ENCODE data around the gene PRDX5.
"Not testable (repeated sequence)": the region's sequence is repeated elsewhere in the genome, so short reads cannot be mapped to it uniquely, and the experiment has no call there.

PRDX5 gene

GRCh38 chr11:64306563-64306875 lies 11.4 kb upstream of the PRDX5 start:
- no peak for DNase-seq

- DNase-seq: no peak
Observed at GRCh38 chr11:64306876-64307622, 10.9 kb upstream of the PRDX5 start.

- not testable (repeated sequence) for DNase-seq
Observed at GRCh38 chr11:64307795-64308194, 10.1 kb upstream of the PRDX5 start.

- no peak for DNase-seq
Observed at GRCh38 chr11:64312947-64313346, 5.0 kb upstream of the PRDX5 start.

GRCh38 chr11:64313491-64314145 lies 4.3 kb upstream of the PRDX5 start:
- no peak for DNase-seq

- DNase-seq: no peak
Observed at GRCh38 chr11:64314146-64314804, 3.6 kb upstream of the PRDX5 start.

- no peak for DNase-seq
Observed at GRCh38 chr11:64314805-64315561, 2.9 kb upstream of the PRDX5 start.

- not testable (repeated sequence) for DNase-seq
Observed at GRCh38 chr11:64315667-64316526, 2.0 kb upstream of the PRDX5 start.

GRCh38 chr11:64316672-64317324 lies 1.1 kb upstream of the PRDX5 start:
- DNase-seq: no peak

- peak; percentile 97 for DNase-seq
Observed at GRCh38 chr11:64317325-64317960, 478 bp upstream of the PRDX5 start, which contains the start of gene TRMT112. Gene TRMT112, minus strand, starts transcription at chr11:64317559. Its CDS starts 33 bp downstream, at chr11:64317526.

GRCh38 chr11:64318766-64319761 lies 1.1 kb downstream of the PRDX5 start:
- DNase-seq: no peak

GRCh38 chr11:64320556-64320955 lies 2.6 kb downstream of the PRDX5 start:
- no peak for DNase-seq

GRCh38 chr11:64321026-64321425 lies 3.1 kb downstream of the PRDX5 start:
- DNase-seq: no peak

GRCh38 chr11:64321533-64321932 lies 3.6 kb downstream of the PRDX5 start:
- no peak for DNase-seq

GRCh38 chr11:64322925-64323260 lies 5.0 kb downstream of the PRDX5 start:
- no peak for DNase-seq

- DNase-seq: no peak
Observed at GRCh38 chr11:64323373-64323772, 5.5 kb downstream of the PRDX5 start.

GRCh38 chr11:64323984-64324383 lies 6.1 kb downstream of the PRDX5 start:
- DNase-seq: not testable (repeated sequence)

GRCh38 chr11:64324692-64325469 lies 7.0 kb downstream of the PRDX5 start:
- DNase-seq: no peak

- no peak for DNase-seq
Observed at GRCh38 chr11:64327375-64327774, 9.5 kb downstream of the PRDX5 start.

Data from NCI-H446 treated with DMSO at 0.1 percent for 48 hours (cell line).